SK-N-SH (cell line): ENCODE results near the gene MEGF10.

Experiments
- NRF1 ChIP-seq: IDR thresholded peaks from 2 replicates; pipeline ENCODE4 v1.6.1; 2012; ENCODE audit warnings: low read depth, mild to moderate bottlenecking, low read length
- POLR2AphosphoS5 ChIP-seq: IDR thresholded peaks from 2 replicates; pipeline ENCODE4 v1.6.1; 2012; ENCODE audit warnings: low read depth, low read length
- REST ChIP-seq: IDR thresholded peaks from 2 replicates; pipeline ENCODE4 v1.6.1; 2012; ENCODE audit warnings: mild to moderate bottlenecking, low read depth, low read length, moderate library complexity
- SMC3 ChIP-seq: IDR thresholded peaks from 2 replicates; pipeline ENCODE4 v1.6.1; 2012; ENCODE audit warnings: low read depth, low read length, improper control_type of control experiment
- TAF1 ChIP-seq: IDR thresholded peaks from 2 replicates; pipeline ENCODE4 v1.6.1; 2012; ENCODE audit warnings: low read depth, mild to moderate bottlenecking, low read length, moderate library complexity, borderline replicate concordance
- YY1 ChIP-seq: IDR thresholded peaks from 2 replicates; pipeline ENCODE4 v1.4.0; 2012; ENCODE audit warnings: low read depth, mild to moderate bottlenecking
- TF ChIP-seq, protein P1 (sequence below): fragments of 200-600 bp; sonication (generic); IDR thresholded peaks from 2 replicates; pipeline ENCODE4 v1.6.1; 2017; ENCODE audit warnings: antibody characterized with exemption, mild to moderate bottlenecking, moderate library complexity
- TF ChIP-seq, protein P2 (sequence below): IDR thresholded peaks from 2 replicates; pipeline ENCODE4 v1.4.0; 2012; ENCODE audit warnings: low read depth, borderline replicate concordance

GRCh38 chr5:127431977-127432585 is 141.5 kb downstream of the MEGF10 start:
- TF ChIP-seq, protein P1, sequence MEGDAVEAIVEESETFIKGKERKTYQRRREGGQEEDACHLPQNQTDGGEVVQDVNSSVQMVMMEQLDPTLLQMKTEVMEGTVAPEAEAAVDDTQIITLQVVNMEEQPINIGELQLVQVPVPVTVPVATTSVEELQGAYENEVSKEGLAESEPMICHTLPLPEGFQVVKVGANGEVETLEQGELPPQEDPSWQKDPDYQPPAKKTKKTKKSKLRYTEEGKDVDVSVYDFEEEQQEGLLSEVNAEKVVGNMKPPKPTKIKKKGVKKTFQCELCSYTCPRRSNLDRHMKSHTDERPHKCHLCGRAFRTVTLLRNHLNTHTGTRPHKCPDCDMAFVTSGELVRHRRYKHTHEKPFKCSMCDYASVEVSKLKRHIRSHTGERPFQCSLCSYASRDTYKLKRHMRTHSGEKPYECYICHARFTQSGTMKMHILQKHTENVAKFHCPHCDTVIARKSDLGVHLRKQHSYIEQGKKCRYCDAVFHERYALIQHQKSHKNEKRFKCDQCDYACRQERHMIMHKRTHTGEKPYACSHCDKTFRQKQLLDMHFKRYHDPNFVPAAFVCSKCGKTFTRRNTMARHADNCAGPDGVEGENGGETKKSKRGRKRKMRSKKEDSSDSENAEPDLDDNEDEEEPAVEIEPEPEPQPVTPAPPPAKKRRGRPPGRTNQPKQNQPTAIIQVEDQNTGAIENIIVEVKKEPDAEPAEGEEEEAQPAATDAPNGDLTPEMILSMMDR, result no peak
- TF ChIP-seq TAF1, result no peak
- no peak for TF ChIP-seq NRF1
- no peak for TF ChIP-seq POLR2AphosphoS5
- no peak for TF ChIP-seq YY1
- no peak for TF ChIP-seq REST
- TF ChIP-seq SMC3, result no peak
- TF ChIP-seq, protein P2, sequence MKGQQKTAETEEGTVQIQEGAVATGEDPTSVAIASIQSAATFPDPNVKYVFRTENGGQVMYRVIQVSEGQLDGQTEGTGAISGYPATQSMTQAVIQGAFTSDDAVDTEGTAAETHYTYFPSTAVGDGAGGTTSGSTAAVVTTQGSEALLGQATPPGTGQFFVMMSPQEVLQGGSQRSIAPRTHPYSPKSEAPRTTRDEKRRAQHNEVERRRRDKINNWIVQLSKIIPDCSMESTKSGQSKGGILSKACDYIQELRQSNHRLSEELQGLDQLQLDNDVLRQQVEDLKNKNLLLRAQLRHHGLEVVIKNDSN, result no peak
